NCI-H510A (cell line): ENCODE results near the gene LIPA.

ENCODE experiments used
- DNase-seq: peaks from one replicate; lab custom pipeline; 2025; lab: John Stamatoyannopoulos, UW

LIPA gene

GRCh38 chr10:89240519-89240918, 11.1 kb downstream of the LIPA start:
- no peak for DNase-seq

GRCh38 chr10:89238956-89239644, 12.5 kb downstream of the LIPA start:
- no peak for DNase-seq

GRCh38 chr10:89237849-89238248, 13.7 kb downstream of the LIPA start:
- DNase-seq: no peak

- DNase-seq: no peak
These were observed 15.3 kb downstream of the LIPA start for GRCh38 chr10:89236226-89236797.

DNA sequence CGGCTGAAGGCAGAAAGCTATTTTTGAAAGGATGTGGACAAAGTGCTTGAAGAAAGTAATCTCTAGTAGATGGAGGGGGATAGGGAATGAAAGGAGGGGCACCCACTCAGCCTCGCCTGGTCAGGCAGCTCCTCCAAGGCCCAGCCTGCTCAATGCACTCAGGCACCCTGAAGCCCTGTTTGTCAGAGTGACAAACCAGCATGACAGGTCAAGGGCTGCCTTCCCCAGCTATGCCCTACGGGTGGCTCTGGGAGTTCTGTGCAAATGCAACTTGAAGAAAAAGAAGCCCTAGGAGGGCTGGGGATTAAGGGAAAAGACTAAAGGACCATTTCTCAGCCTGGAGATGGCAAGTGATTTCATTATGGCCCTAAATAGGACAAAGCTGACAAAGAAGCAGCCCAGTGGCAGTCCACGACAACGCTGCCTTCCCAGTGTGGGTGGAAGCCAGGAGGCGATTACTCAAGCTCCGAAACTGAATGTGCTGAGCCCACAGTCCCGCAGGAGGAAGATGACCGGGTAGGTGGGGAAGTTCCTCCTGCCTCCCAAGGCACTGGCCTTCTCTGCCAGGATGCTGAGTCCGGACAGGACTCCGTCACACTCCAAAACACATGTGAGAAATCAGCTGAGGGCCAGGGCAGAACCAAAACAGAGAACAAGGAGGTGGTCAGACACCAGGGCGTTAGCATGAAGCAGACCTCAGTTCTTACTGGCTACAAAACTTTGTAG, 16.3 kb downstream of the LIPA start:
- no peak for DNase-seq

DNA sequence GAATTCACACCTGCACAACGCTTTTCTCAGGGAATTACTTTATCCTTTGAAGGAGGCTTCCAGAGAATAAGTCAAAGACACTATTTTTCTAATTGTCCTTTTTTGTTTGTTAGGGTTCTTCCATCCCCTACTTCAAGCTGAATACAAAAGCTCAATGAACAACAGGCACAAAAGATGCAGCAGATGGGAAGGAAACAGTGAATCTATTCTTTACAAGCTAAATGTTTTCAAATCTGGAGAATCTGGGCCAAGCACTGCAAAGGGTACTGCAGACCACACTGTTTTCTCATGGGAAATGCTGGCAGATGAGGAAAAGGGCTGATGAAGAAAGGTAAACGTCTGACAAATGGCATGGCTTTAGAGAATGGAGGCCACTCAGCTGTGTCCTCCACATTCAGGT, 18.5 kb downstream of the LIPA start:
- no peak for DNase-seq

DNA sequence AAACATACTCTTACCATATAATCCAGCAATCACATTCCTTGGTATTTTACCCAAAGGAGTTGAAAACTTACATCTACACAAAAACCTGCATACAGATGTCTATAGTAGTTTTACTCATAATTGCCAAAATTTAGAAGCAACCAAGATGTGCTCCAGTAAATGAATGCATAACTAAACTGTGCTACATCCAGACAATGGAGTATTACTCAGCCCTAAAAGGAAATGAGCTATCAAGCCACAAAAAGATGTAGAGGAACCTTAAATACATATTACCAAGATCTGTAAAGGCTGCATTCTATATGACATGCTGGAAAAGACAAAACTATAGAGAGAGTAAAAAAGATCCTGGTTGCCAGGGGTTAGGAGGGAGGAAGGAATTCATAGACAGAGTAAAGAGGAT, 22.6 kb downstream of the LIPA start:
- no peak for DNase-seq

- DNase-seq: no peak
These were observed 23.4 kb downstream of the LIPA start for GRCh38 chr10:89228146-89228545.

DNA sequence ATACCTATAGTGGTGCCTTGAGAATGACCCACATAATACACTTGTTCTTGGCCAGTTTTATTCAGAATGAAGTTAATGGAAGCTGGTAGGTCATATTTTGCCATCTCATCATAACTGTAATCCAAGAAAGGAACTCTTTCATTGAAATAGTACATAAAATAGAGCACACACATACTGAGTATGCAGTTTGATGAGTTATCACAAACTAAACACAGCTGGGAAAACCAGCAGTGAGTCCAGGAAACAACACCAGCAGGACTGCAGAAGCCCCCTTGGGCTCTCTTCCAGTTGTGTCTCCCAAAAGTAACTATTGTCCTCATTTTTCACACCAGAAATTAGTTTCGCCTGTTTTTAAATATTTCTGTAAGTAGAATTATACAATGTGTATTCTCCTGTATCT, 24.7 kb downstream of the LIPA start:
- DNase-seq: no peak

DNA sequence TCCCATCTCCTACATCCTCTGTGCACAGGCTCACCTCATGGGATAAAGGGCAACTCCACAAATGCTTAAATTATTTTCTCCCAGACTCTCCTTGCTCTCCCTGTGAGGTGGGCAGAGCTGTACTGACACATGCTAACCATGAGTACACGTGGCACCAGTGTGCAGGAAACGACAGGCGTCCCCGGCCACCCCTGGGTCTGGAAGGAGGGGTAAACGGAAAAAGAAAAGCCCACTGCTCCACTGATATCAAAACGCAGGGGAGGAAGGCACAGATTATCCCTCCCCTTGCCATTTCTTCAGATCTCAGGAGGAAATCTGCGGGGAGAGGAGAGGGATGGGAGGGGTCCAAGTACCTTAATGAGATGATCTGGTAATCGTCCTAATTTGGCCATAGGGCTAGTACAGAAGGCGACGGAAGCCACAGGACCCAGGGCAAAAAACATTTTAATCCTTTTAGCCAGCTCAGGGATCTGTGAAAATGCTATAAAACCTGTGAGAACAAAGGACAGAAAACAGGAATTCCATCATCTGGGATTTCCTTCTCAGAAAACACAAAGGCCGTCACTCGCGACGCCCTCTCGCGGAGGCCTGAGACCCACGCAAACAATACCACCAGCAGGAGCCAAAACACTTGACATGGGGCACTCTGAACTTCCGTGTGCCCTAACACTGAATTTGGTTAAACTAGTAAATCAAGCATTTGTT, 26.7 kb downstream of the LIPA start:
- no peak for DNase-seq

DNA sequence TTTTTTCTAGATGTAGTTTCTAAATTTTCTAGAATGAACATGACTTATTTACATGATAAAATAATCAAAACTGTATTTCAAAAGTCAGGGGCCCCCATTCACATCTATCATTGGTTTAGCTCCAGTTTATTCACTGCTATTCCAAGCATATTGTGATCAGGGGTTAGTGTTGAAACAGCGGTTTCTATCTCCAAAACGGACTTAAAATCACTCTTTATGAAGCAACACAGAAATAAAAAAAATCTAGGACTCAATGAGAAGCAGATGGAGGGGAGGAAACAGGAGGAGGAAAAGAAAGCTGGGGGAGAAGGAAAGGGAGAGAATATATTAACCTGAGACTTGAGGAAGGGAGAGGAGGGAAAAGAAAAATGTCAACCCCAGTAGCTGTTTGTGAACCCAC, 29.7 kb downstream of the LIPA start:
- DNase-seq: no peak

GRCh38 chr10:89219513-89220218, 31.9 kb downstream of the LIPA start:
- DNase-seq: no peak

GRCh38 chr10:89217057-89217990, 34.3 kb downstream of the LIPA start:
- no peak for DNase-seq

DNA sequence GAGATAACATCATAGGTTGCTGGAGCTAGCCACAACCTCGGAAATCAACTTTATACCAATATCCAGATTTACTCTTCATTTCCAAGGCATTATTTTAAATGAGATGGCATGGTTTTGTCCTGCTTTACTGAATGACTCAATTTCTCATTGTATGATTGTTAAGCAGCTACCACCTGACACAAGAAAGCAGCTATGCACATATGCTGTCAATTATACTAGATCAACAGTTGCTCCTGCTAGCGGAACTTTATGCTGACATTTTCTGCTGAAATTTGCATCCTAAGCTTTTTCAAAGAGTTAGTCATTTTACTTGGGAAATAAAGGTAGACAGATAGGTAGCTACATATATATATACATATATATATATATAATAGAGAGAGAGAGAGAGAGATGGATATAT, 35.5 kb downstream of the LIPA start:
- DNase-seq: no peak

GRCh38 chr10:89215511-89215910, 36.1 kb downstream of the LIPA start:
- DNase-seq: no peak

GRCh38 chr10:89214566-89215165, 36.9 kb downstream of the LIPA start:
- no peak for DNase-seq

DNA sequence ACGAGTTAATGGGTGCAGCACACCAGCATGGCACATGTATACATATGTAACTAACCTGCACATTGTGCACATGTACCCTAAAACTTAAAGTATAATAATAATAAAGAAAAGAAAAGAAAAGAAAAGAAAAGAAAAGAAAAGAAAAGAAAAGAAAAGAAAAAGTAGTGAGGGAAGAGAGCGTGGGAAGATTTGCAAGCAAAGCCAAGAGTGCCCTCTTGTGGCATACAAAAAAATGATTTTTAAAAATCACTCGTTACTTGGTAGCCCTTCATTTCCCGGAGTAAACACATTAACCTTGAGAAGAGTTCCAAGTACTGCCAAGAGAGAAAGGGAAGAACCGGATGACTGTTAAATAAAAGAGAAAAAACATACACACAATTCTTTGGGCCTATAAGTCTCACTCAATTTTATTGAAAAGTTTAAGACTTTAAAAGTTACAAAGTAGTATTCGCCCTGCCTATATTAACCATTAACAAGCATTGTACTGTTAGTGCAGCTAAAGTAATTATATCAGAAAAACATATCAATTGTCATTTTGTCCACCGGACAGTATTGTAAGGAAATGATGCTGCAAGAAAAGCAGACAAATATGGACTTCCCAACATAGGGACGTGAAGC, 38.3 kb downstream of the LIPA start:
- DNase-seq: no peak

GRCh38 chr10:89210794-89211425, 40.7 kb downstream of the LIPA start:
- DNase-seq: no peak

DNA sequence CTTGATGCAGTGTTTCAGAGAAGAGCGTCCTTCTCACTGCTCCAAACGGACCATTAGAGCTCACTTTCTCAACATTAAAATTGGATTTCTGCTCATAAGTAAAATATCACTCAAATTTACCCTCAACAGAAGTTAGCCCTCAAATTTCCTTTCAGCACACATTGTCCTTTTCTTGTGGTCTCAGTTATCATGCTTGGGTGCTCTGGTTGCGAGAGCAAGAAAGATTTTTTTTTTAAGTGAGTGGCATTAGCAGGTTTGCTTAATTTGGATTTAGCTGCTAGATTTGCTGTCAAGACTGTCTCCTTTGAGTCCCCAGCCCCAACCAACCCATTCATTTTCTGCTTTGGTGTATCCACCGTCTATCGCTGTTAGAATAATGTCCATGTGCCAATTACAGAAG, 41.9 kb downstream of the LIPA start:
- DNase-seq: no peak
